ENCODE results near the gene AGAP1.

Gene AGAP1

GRCh38 chr2:235833971-235834620 lies 340.3 kb downstream of the AGAP1 start:
- Histone ChIP-seq H3K9me3 (ENCODE audit: control insufficient read depth in 2 of 2, low read length in 2 of 2) (no peaks in the 10 kb centered on the region), H3K27ac (ENCODE audit: low read depth in 2 of 2, low read length in 2 of 2) (no peak overlapping the region), H3K4me1 (ENCODE audit: control insufficient read depth in 2 of 2, insufficient read depth in 2 of 2, low read length in 2 of 2) (no peaks in the 10 kb centered on the region), H3K36me3 (ENCODE audit: control insufficient read depth in 2 of 2, insufficient read depth in 2 of 2, low read length in 2 of 2) (no peaks in the 10 kb centered on the region), H3K9ac (ENCODE audit: low read depth in 1 of 2, low read length in 2 of 2) (no peak overlapping the region), H3K27me3 (ENCODE audit: control insufficient read depth in 2 of 2, insufficient read depth in 2 of 2, low read length in 2 of 2) (no peaks in the 10 kb centered on the region), H3K4me3 (ENCODE audit: low read length in 2 of 2) (no peak overlapping the region)

GRCh38 chr2:235834781-235835180 lies 340.9 kb downstream of the AGAP1 start:
- Histone ChIP-seq H3K9ac (ENCODE audit: low read depth in 1 of 2, low read length in 2 of 2) (no peak overlapping the region), H3K4me1 (ENCODE audit: control insufficient read depth in 2 of 2, insufficient read depth in 2 of 2, low read length in 2 of 2) (no peaks in the 10 kb centered on the region), H3K36me3 (ENCODE audit: control insufficient read depth in 2 of 2, insufficient read depth in 2 of 2, low read length in 2 of 2) (no peaks in the 10 kb centered on the region), H3K27me3 (ENCODE audit: control insufficient read depth in 2 of 2, insufficient read depth in 2 of 2, low read length in 2 of 2) (no peaks in the 10 kb centered on the region), H3K4me3 (ENCODE audit: low read length in 2 of 2) (no peak overlapping the region), H3K27ac (ENCODE audit: low read depth in 2 of 2, low read length in 2 of 2) (no peak overlapping the region), H3K9me3 (ENCODE audit: control insufficient read depth in 2 of 2, low read length in 2 of 2) (no peaks in the 10 kb centered on the region)

- H3K4me3 ChIP-seq (ENCODE audit: low read length in 2 of 2), result no peak overlapping the region
- H3K9ac ChIP-seq (ENCODE audit: low read depth in 1 of 2, low read length in 2 of 2), result no peak overlapping the region
- no peaks in the 10 kb centered on the region for H3K36me3 ChIP-seq (ENCODE audit: control insufficient read depth in 2 of 2, insufficient read depth in 2 of 2, low read length in 2 of 2)
- H3K27ac ChIP-seq (ENCODE audit: low read depth in 2 of 2, low read length in 2 of 2), result no peak overlapping the region
- no peaks in the 10 kb centered on the region for H3K9me3 ChIP-seq (ENCODE audit: control insufficient read depth in 2 of 2, low read length in 2 of 2)
- H3K4me1 ChIP-seq (ENCODE audit: control insufficient read depth in 2 of 2, insufficient read depth in 2 of 2, low read length in 2 of 2), result no peaks in the 10 kb centered on the region
- H3K27me3 ChIP-seq (ENCODE audit: control insufficient read depth in 2 of 2, insufficient read depth in 2 of 2, low read length in 2 of 2), result no peaks in the 10 kb centered on the region
Observed at GRCh38 chr2:235835810-235836209, 342.0 kb downstream of the AGAP1 start.

- H3K36me3 ChIP-seq (ENCODE audit: control insufficient read depth in 2 of 2, insufficient read depth in 2 of 2, low read length in 2 of 2), result no peaks in the 10 kb centered on the region
- no peak overlapping the region for H3K9ac ChIP-seq (ENCODE audit: low read depth in 1 of 2, low read length in 2 of 2)
- H3K27me3 ChIP-seq (ENCODE audit: control insufficient read depth in 2 of 2, insufficient read depth in 2 of 2, low read length in 2 of 2), result no peaks in the 10 kb centered on the region
- no peak overlapping the region for H3K27ac ChIP-seq (ENCODE audit: low read depth in 2 of 2, low read length in 2 of 2)
- H3K4me3 ChIP-seq (ENCODE audit: low read length in 2 of 2), result no peak overlapping the region
- no peaks in the 10 kb centered on the region for H3K4me1 ChIP-seq (ENCODE audit: control insufficient read depth in 2 of 2, insufficient read depth in 2 of 2, low read length in 2 of 2)
- no peaks in the 10 kb centered on the region for H3K9me3 ChIP-seq (ENCODE audit: control insufficient read depth in 2 of 2, low read length in 2 of 2)
Observed at GRCh38 chr2:235836491-235836911, 342.7 kb downstream of the AGAP1 start.

GRCh38 chr2:235839226-235839625 lies 345.4 kb downstream of the AGAP1 start:
- Histone ChIP-seq H3K9me3 (ENCODE audit: control insufficient read depth in 2 of 2, low read length in 2 of 2) (no peaks in the 10 kb centered on the region), H3K4me1 (ENCODE audit: control insufficient read depth in 2 of 2, insufficient read depth in 2 of 2, low read length in 2 of 2) (no peaks in the 10 kb centered on the region), H3K4me3 (ENCODE audit: low read length in 2 of 2) (no peak overlapping the region), H3K27ac (ENCODE audit: low read depth in 2 of 2, low read length in 2 of 2) (no peak overlapping the region), H3K27me3 (ENCODE audit: control insufficient read depth in 2 of 2, insufficient read depth in 2 of 2, low read length in 2 of 2) (no peaks in the 10 kb centered on the region), H3K9ac (ENCODE audit: low read depth in 1 of 2, low read length in 2 of 2) (no peak overlapping the region), H3K36me3 (ENCODE audit: control insufficient read depth in 2 of 2, insufficient read depth in 2 of 2, low read length in 2 of 2) (no peaks in the 10 kb centered on the region)

- H3K27ac ChIP-seq (ENCODE audit: low read depth in 2 of 2, low read length in 2 of 2), result no peak overlapping the region
- H3K4me1 ChIP-seq (ENCODE audit: control insufficient read depth in 2 of 2, insufficient read depth in 2 of 2, low read length in 2 of 2), result no peaks in the 10 kb centered on the region
- no peak overlapping the region for H3K4me3 ChIP-seq (ENCODE audit: low read length in 2 of 2)
- H3K9me3 ChIP-seq (ENCODE audit: control insufficient read depth in 2 of 2, low read length in 2 of 2), result no peaks in the 10 kb centered on the region
- H3K9ac ChIP-seq (ENCODE audit: low read depth in 1 of 2, low read length in 2 of 2), result no peak overlapping the region
- no peaks in the 10 kb centered on the region for H3K27me3 ChIP-seq (ENCODE audit: control insufficient read depth in 2 of 2, insufficient read depth in 2 of 2, low read length in 2 of 2)
- H3K36me3 ChIP-seq (ENCODE audit: control insufficient read depth in 2 of 2, insufficient read depth in 2 of 2, low read length in 2 of 2), result no peaks in the 10 kb centered on the region
Observed at GRCh38 chr2:235839974-235840373, 346.1 kb downstream of the AGAP1 start.

- Histone ChIP-seq H3K9me3 (ENCODE audit: control insufficient read depth in 2 of 2, low read length in 2 of 2) (no peaks in the 10 kb centered on the region), H3K9ac (ENCODE audit: low read depth in 1 of 2, low read length in 2 of 2) (no peak overlapping the region), H3K27ac (ENCODE audit: low read depth in 2 of 2, low read length in 2 of 2) (no peak overlapping the region), H3K4me1 (ENCODE audit: control insufficient read depth in 2 of 2, insufficient read depth in 2 of 2, low read length in 2 of 2) (no peaks in the 10 kb centered on the region), H3K27me3 (ENCODE audit: control insufficient read depth in 2 of 2, insufficient read depth in 2 of 2, low read length in 2 of 2) (no peaks in the 10 kb centered on the region), H3K4me3 (ENCODE audit: low read length in 2 of 2) (no peak overlapping the region), H3K36me3 (ENCODE audit: control insufficient read depth in 2 of 2, insufficient read depth in 2 of 2, low read length in 2 of 2) (no peaks in the 10 kb centered on the region)
Observed at GRCh38 chr2:235841863-235842262, 348.0 kb downstream of the AGAP1 start.

- H3K4me3 ChIP-seq (ENCODE audit: low read length in 2 of 2), result no peak overlapping the region
- H3K4me1 ChIP-seq (ENCODE audit: control insufficient read depth in 2 of 2, insufficient read depth in 2 of 2, low read length in 2 of 2), result no peaks in the 10 kb centered on the region
- no peaks in the 10 kb centered on the region for H3K27me3 ChIP-seq (ENCODE audit: control insufficient read depth in 2 of 2, insufficient read depth in 2 of 2, low read length in 2 of 2)
- H3K9ac ChIP-seq (ENCODE audit: low read depth in 1 of 2, low read length in 2 of 2), result no peak overlapping the region
- no peak overlapping the region for H3K27ac ChIP-seq (ENCODE audit: low read depth in 2 of 2, low read length in 2 of 2)
- H3K9me3 ChIP-seq (ENCODE audit: control insufficient read depth in 2 of 2, low read length in 2 of 2), result no peaks in the 10 kb centered on the region
- no peaks in the 10 kb centered on the region for H3K36me3 ChIP-seq (ENCODE audit: control insufficient read depth in 2 of 2, insufficient read depth in 2 of 2, low read length in 2 of 2)
Observed at GRCh38 chr2:235842941-235843340, 349.1 kb downstream of the AGAP1 start.

- H3K4me3 ChIP-seq (ENCODE audit: low read length in 2 of 2), result no peak overlapping the region
- H3K9ac ChIP-seq (ENCODE audit: low read depth in 1 of 2, low read length in 2 of 2), result no peak overlapping the region
- H3K36me3 ChIP-seq (ENCODE audit: control insufficient read depth in 2 of 2, insufficient read depth in 2 of 2, low read length in 2 of 2), result no peaks in the 10 kb centered on the region
- H3K27ac ChIP-seq (ENCODE audit: low read depth in 2 of 2, low read length in 2 of 2), result no peak overlapping the region
- no peaks in the 10 kb centered on the region for H3K4me1 ChIP-seq (ENCODE audit: control insufficient read depth in 2 of 2, insufficient read depth in 2 of 2, low read length in 2 of 2)
- no peaks in the 10 kb centered on the region for H3K27me3 ChIP-seq (ENCODE audit: control insufficient read depth in 2 of 2, insufficient read depth in 2 of 2, low read length in 2 of 2)
- no peaks in the 10 kb centered on the region for H3K9me3 ChIP-seq (ENCODE audit: control insufficient read depth in 2 of 2, low read length in 2 of 2)
Observed at GRCh38 chr2:235843591-235844395, 349.9 kb downstream of the AGAP1 start.

- Histone ChIP-seq H3K27ac (ENCODE audit: low read depth in 2 of 2, low read length in 2 of 2) (no peak overlapping the region), H3K4me1 (ENCODE audit: control insufficient read depth in 2 of 2, insufficient read depth in 2 of 2, low read length in 2 of 2) (no peaks in the 10 kb centered on the region), H3K4me3 (ENCODE audit: low read length in 2 of 2) (no peak overlapping the region), H3K36me3 (ENCODE audit: control insufficient read depth in 2 of 2, insufficient read depth in 2 of 2, low read length in 2 of 2) (no peaks in the 10 kb centered on the region), H3K27me3 (ENCODE audit: control insufficient read depth in 2 of 2, insufficient read depth in 2 of 2, low read length in 2 of 2) (no peaks in the 10 kb centered on the region), H3K9me3 (ENCODE audit: control insufficient read depth in 2 of 2, low read length in 2 of 2) (no peaks in the 10 kb centered on the region), H3K9ac (ENCODE audit: low read depth in 1 of 2, low read length in 2 of 2) (no peak overlapping the region)
Observed at GRCh38 chr2:235844561-235844960, 350.7 kb downstream of the AGAP1 start.

Data from mucosa of rectum (tissue), 2 donors.